Measurements from ENCODE around the gene ZNF3.
A peak's percentile ranks its signal among the peaks of the same experiment; 100 is the strongest.

ZNF3 gene

DNA sequence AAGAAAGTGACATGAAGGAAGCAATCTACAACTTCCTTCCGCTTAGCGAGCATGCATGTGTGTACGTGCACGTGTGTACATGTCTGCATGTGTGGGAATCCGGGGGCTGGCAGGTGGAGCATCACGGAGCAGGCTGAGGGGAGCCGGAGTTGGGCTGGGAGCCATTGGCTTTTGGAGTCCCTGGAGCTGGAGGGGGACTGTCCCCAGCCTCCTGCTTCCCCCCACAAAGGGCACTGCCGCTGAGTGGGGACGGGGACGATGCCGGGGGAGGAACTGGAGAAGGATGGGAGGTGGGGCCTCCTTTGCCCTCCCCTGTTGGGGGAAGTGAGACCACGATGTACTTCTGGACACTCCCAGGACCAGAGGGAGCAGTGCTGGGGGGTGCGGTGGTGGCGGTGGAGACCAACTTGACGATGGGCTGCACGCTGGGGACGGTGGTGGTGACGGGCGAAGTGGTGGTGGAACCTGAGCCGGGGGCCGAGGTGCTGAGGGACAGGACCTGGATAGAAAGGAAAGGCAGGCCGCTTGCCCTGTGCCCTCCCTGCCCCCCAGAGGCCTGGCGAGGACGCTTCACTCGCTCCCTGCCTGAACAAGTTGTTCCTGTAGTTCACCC lies 25.7 kb upstream of the ZNF3 start:
- Histone ChIP-seq H3K4me1 (ENCODE audit: insufficient read depth, low read length) (0 out of 2 replicates have a peak, but pooled peaks cover 2% of the 10 kb centered on the region), H3K36me3 (ENCODE audit: insufficient read depth, low read depth, low read length) (peaks cover 84% of the 10 kb centered on the region)

DNA sequence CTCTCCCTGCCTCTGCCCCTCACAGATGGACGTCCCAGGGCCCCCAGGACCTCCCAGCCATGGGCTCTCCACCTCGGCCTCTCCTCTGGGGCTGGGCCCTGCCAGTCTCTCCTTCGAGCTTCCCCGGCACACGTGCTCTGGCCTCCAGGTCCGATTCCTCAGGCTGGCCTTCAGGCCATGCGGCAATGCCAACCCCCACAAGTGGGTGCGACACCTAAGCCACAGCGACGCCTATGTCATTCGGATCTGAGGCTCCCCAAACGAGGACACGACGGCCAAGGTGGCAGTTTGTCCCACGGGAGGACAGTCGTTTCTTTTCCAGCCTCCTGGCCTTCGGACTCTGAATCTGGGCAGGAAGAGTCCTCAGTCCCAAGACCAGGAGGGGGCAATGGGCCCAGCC lies 25.1 kb upstream of the ZNF3 start:
- no peak overlapping the region for H3K27ac ChIP-seq (ENCODE audit: low read length)
- H3K27me3 ChIP-seq (ENCODE audit: insufficient read depth, low read length), result no peaks in the 10 kb centered on the region
- 0 out of 2 replicates have a peak, but pooled peaks cover 2% of the 10 kb centered on the region for H3K4me1 ChIP-seq (ENCODE audit: insufficient read depth, low read length)
- no peak overlapping the region for H3K9ac ChIP-seq (ENCODE audit: low read depth, low read length)
- H3K36me3 ChIP-seq (ENCODE audit: insufficient read depth, low read depth, low read length), result peaks cover 79% of the 10 kb centered on the region
- no peaks in the 10 kb centered on the region for H3K9me3 ChIP-seq (ENCODE audit: insufficient read depth, low read depth, low read length)
- H3K4me3 ChIP-seq (ENCODE audit: low read length), result no peak overlapping the region

More for the DNA sequence above, 25.7 kb upstream of the ZNF3 start:
- Histone ChIP-seq H3K9ac (ENCODE audit: low read depth, low read length) (no peak overlapping the region), H3K9me3 (ENCODE audit: insufficient read depth, low read depth, low read length) (no peaks in the 10 kb centered on the region), H3K27ac (ENCODE audit: low read length) (no peak overlapping the region), H3K27me3 (ENCODE audit: insufficient read depth, low read length) (no peaks in the 10 kb centered on the region), H3K4me3 (ENCODE audit: low read length) (no peak overlapping the region)

- peaks cover 68% of the 10 kb centered on the region for H3K36me3 ChIP-seq (ENCODE audit: insufficient read depth, low read depth, low read length)
- H3K4me1 ChIP-seq (ENCODE audit: insufficient read depth, low read length), result 0 out of 2 replicates have a peak, but pooled peaks cover 2% of the 10 kb centered on the region
- no peak overlapping the region for H3K27ac ChIP-seq (ENCODE audit: low read length)
- no peak overlapping the region for H3K9ac ChIP-seq (ENCODE audit: low read depth, low read length)
- no peaks in the 10 kb centered on the region for H3K27me3 ChIP-seq (ENCODE audit: insufficient read depth, low read length)
- H3K9me3 ChIP-seq (ENCODE audit: insufficient read depth, low read depth, low read length), result no peaks in the 10 kb centered on the region
- no peak overlapping the region for H3K4me3 ChIP-seq (ENCODE audit: low read length)
Measured at GRCh38 chr7:100105534-100105933, 24.0 kb upstream of the ZNF3 start.

GRCh38 chr7:100102950-100103840 lies 21.7 kb upstream of the ZNF3 start:
- Histone ChIP-seq H3K9ac (ENCODE audit: low read depth, low read length) (peak overlapping the region; percentile 100; the same call in 1 of the 2 replicates), H3K4me3 (ENCODE audit: low read length) (peak overlapping the region; percentile 96; the same call in 1 of the 2 replicates), H3K36me3 (ENCODE audit: insufficient read depth, low read depth, low read length) (peaks cover 66% of the 10 kb centered on the region), H3K9me3 (ENCODE audit: insufficient read depth, low read depth, low read length) (no peaks in the 10 kb centered on the region), H3K27me3 (ENCODE audit: insufficient read depth, low read length) (no peaks in the 10 kb centered on the region), H3K27ac (ENCODE audit: low read length) (no peak overlapping the region), H3K4me1 (ENCODE audit: insufficient read depth, low read length) (0 out of 2 replicates have a peak, but pooled peaks cover 2% of the 10 kb centered on the region)

DNA sequence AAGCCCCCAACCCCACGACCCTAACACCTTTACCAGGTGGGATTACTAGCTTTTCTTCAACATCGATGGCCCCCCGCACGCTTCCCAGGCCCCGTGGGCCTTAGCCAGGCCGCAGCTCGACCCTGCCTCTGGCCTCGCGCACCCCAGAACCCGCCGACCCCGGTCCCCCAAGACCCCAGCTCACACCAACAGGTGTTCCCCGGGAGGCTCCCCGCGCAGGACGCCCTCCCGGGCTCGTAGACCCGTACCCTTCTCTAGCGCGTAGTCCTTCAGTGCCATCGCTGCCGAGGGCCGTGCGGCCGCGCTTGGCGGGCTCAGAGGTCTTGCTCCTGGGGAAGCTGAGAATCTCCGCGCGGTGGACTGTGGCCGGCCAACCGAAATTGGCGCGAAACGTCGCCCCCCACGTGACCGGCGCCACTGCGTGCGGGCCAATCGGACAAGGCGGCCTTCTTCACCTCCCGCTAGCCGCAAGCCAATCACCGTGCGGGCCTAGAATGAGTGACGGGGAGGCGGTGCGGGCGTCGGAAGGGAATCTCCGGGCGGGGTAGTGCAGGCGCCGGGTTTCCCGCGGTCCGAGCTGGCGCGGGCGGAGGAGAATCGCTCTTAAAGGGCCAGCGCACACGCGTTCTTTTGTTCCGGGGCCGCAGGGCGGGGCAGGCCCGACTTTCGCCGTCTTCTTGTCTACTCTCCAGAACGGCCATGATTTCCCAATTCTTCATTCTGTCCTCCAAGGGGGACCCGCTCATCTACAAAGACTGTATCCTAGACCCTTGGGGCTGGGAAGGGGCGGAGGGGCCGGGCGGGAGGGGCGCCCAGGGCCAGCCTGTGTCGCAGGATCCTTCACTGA lies 19.7 kb upstream of the ZNF3 start, which contains the start of the genes AP4M1 and MCM7:
Gene AP4M1 (plus strand): TSS at position 628 of the 847 bp plus-strand sequence. CDS start 72 bp downstream, at position 700.
Gene MCM7 (minus strand): TSS at position 382 of the 847 bp plus-strand sequence. CDS start 103 bp downstream, at position 279.
- Histone ChIP-seq H3K27me3 (ENCODE audit: insufficient read depth, low read length) (no peaks in the 10 kb centered on the region), H3K9ac (ENCODE audit: low read depth, low read length) (peak within 1 kb of the TSS; percentile 100), H3K36me3 (ENCODE audit: insufficient read depth, low read depth, low read length) (peaks cover 69% of the 10 kb centered on the region), H3K9me3 (ENCODE audit: insufficient read depth, low read depth, low read length) (no peaks in the 10 kb centered on the region), H3K4me1 (ENCODE audit: insufficient read depth, low read length) (0 out of 2 replicates have a peak, but pooled peaks cover 2% of the 10 kb centered on the region), H3K27ac (ENCODE audit: low read length) (peak within 1 kb of the TSS; percentile 100), H3K4me3 (ENCODE audit: low read length) (peak within 1 kb of the TSS; percentile 96)

DNA sequence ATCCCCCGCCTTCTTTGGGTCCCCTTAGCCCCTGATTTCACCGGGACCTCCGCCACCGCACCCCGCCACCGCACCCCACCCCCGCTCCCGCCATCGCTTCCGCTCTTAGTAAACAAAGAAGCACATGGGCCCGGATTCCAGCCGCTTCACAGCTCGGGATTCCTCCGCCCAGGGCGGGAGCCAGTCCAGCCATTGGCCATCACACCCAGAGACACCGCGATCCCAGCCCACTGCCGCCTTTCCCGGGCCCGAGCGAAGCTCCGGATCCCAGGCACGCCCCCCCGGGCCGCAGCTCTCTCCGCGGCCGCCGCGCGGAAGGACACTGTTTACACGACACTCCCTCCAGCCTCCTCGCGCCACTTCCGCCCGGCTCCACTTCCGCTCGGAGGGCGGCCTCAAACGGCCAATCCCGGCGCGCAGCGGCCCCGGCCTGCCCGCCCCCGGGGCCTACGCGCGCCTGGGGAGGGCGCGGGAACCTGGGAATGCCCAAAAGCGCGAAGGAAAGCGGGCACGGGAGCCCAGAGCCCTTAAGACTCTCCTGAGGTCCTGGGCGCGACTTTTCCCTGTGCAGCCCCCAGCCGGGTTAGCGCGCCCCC lies 19.0 kb upstream of the ZNF3 start:
- Histone ChIP-seq H3K4me3 (ENCODE audit: low read length) (peak overlapping the region; percentile 96), H3K27me3 (ENCODE audit: insufficient read depth, low read length) (no peaks in the 10 kb centered on the region), H3K36me3 (ENCODE audit: insufficient read depth, low read depth, low read length) (peaks cover 69% of the 10 kb centered on the region), H3K27ac (ENCODE audit: low read length) (peak overlapping the region; percentile 100), H3K9me3 (ENCODE audit: insufficient read depth, low read depth, low read length) (no peaks in the 10 kb centered on the region), H3K4me1 (ENCODE audit: insufficient read depth, low read length) (0 out of 2 replicates have a peak, but pooled peaks cover 2% of the 10 kb centered on the region), H3K9ac (ENCODE audit: low read depth, low read length) (peak overlapping the region; percentile 100)

GRCh38 chr7:100099452-100099851 lies 17.9 kb upstream of the ZNF3 start:
- Histone ChIP-seq H3K9ac (ENCODE audit: low read depth, low read length) (peak overlapping the region; percentile 100), H3K27ac (ENCODE audit: low read length) (peak overlapping the region; percentile 100), H3K4me3 (ENCODE audit: low read length) (peak overlapping the region; percentile 96), H3K4me1 (ENCODE audit: insufficient read depth, low read length) (0 out of 2 replicates have a peak, but pooled peaks cover 2% of the 10 kb centered on the region), H3K9me3 (ENCODE audit: insufficient read depth, low read depth, low read length) (no peaks in the 10 kb centered on the region), H3K27me3 (ENCODE audit: insufficient read depth, low read length) (no peaks in the 10 kb centered on the region), H3K36me3 (ENCODE audit: insufficient read depth, low read depth, low read length) (peaks cover 71% of the 10 kb centered on the region)

- Histone ChIP-seq H3K4me1 (ENCODE audit: insufficient read depth, low read length) (0 out of 2 replicates have a peak, but pooled peaks cover 2% of the 10 kb centered on the region), H3K4me3 (ENCODE audit: low read length) (peak overlapping the region; percentile 96; the same call in 1 of the 2 replicates), H3K36me3 (ENCODE audit: insufficient read depth, low read depth, low read length) (peaks cover 72% of the 10 kb centered on the region), H3K9ac (ENCODE audit: low read depth, low read length) (peak overlapping the region; percentile 100; the same call in 1 of the 2 replicates), H3K27me3 (ENCODE audit: insufficient read depth, low read length) (no peaks in the 10 kb centered on the region), H3K27ac (ENCODE audit: low read length) (no peak overlapping the region), H3K9me3 (ENCODE audit: insufficient read depth, low read depth, low read length) (no peaks in the 10 kb centered on the region)
Measured at GRCh38 chr7:100098913-100099312, 17.4 kb upstream of the ZNF3 start.

GRCh38 chr7:100095704-100096103 lies 14.2 kb upstream of the ZNF3 start:
- Histone ChIP-seq H3K9ac (ENCODE audit: low read depth, low read length) (no peak overlapping the region), H3K27ac (ENCODE audit: low read length) (no peak overlapping the region), H3K4me1 (ENCODE audit: insufficient read depth, low read length) (no peaks in the 10 kb centered on the region)

GRCh38 chr7:100095289-100095688 lies 13.8 kb upstream of the ZNF3 start:
- Histone ChIP-seq H3K4me3 (ENCODE audit: low read length) (no peak overlapping the region), H3K27me3 (ENCODE audit: insufficient read depth, low read length) (no peaks in the 10 kb centered on the region), H3K36me3 (ENCODE audit: insufficient read depth, low read depth, low read length) (peaks cover 100% of the 10 kb centered on the region), H3K27ac (ENCODE audit: low read length) (no peak overlapping the region), H3K4me1 (ENCODE audit: insufficient read depth, low read length) (no peaks in the 10 kb centered on the region), H3K9ac (ENCODE audit: low read depth, low read length) (no peak overlapping the region), H3K9me3 (ENCODE audit: insufficient read depth, low read depth, low read length) (no peaks in the 10 kb centered on the region)

More at GRCh38 chr7:100095704-100096103, 14.2 kb upstream of the ZNF3 start:
- no peaks in the 10 kb centered on the region for H3K27me3 ChIP-seq (ENCODE audit: insufficient read depth, low read length)
- peaks cover 96% of the 10 kb centered on the region for H3K36me3 ChIP-seq (ENCODE audit: insufficient read depth, low read depth, low read length)
- H3K4me3 ChIP-seq (ENCODE audit: low read length), result no peak overlapping the region
- H3K9me3 ChIP-seq (ENCODE audit: insufficient read depth, low read depth, low read length), result no peaks in the 10 kb centered on the region

All from iPS-20b (cell line).